IPS-18a (cell line): ENCODE results near the gene BORCS8.
A peak's percentile ranks its signal among the peaks of the same experiment; 100 is the strongest.

ENCODE experiments used
- H3K27ac ChIP-seq: one replicate; pipeline ENCODE4 v1.5.1; 2013; ENCODE audit warnings: low read length
- H3K27me3 ChIP-seq: one replicate; pipeline ENCODE4 v1.6.1; 2013; ENCODE audit warnings: mild to moderate bottlenecking, low read length; ENCODE audit not compliant: control insufficient read depth, insufficient read depth
- H3K36me3 ChIP-seq: one replicate; pipeline ENCODE4 v1.6.1; 2013; ENCODE audit warnings: low read depth, low read length; ENCODE audit not compliant: control insufficient read depth
- H3K4me1 ChIP-seq: one replicate; pipeline ENCODE4 v1.6.1; 2013; ENCODE audit warnings: low read depth, low read length; ENCODE audit not compliant: control insufficient read depth
- H3K4me3 ChIP-seq: one replicate; pipeline ENCODE4 v1.5.1; 2013; ENCODE audit warnings: low read length
- H3K9ac ChIP-seq: one replicate; pipeline ENCODE4 v1.6.1; 2013; ENCODE audit warnings: mild to moderate bottlenecking, low read length, moderate library complexity
- H3K9me3 ChIP-seq: one replicate; pipeline ENCODE4 v1.6.1; 2013; ENCODE audit warnings: low read depth, low read length; ENCODE audit not compliant: control insufficient read depth

Gene BORCS8

DNA sequence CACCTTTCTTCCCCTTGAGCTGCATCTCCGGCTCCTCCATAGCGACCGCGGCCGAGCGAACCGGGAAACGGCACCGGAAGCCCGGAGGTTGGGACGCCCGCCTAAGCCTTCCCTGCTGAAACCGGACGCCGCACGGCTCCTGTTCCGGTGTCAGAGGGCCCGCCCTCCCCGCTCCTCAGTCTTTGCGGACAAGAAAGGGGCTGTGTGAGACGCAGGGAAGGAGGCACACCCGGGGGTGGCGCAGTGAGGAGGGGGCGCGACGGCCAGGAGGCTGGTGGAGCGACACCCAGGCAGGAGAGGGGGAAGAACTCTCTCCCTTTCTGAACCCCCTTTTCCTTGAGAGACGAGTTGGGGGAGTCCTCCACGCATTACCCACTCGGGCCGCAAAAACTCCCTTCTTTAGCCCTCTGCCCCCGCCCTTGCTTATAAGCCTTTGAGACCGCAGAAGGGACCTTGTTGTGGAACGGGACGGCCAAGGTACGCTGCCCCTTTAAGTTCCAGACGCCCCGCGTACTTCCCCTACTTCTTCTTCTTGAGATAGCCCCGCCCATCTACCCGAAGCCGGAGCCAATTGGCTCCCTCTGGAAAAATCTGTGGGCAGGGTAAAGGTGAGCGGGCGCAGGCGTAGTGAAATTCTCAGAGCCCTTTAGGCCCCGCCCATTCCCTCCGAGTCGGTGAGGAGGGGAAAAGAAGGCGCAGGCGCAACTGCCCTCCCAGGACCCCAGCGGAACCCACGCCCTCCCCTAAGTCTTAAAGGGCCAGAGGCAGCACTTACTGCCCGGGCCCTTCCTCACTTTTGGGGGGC, at the start of gene BORCS8, which contains the start of gene RFXANK:
Gene BORCS8, minus strand, starts transcription at position 75 of the 805 bp plus-strand sequence. Its CDS starts 35 bp downstream, at position 40.
Gene RFXANK, plus strand, starts transcription at position 181 of the 805 bp plus-strand sequence. CDS start 1,689 bp downstream, outside the sequence.
- Histone ChIP-seq H3K9me3 (no peaks in the 10 kb centered on the region), H3K9ac (peak within 1 kb of the TSS; percentile 78), H3K27ac (peak within 1 kb of the TSS; percentile 93), H3K27me3 (no peaks in the 10 kb centered on the region), H3K4me1 (no peaks in the 10 kb centered on the region), H3K36me3 (peaks cover 3% of the 10 kb centered on the region), H3K4me3 (peak within 1 kb of the TSS; percentile 98)

DNA sequence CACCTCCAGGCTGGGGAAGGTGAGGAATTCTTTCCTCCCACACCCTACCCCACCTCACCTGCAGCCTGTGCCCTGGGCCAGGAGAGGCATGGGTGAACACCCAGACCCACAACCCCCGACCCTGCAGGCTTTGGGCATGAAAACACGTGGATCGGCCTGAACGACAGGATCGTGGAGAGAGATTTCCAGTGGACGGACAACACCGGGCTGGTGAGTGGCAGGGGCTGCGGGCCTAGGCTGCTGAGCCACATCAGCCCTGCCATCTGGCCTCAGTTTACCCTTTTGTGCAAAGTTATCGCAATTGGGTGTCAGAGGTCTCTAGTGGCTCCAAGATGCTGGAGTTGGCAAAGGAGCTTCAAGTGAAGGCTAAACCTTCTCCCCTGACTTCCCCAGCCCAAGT, 48.5 kb upstream of the BORCS8 start:
- Histone ChIP-seq H3K4me1 (no peaks in the 10 kb centered on the region), H3K9ac (no peak overlapping the region), H3K27ac (no peak overlapping the region), H3K4me3 (no peak overlapping the region), H3K27me3 (no peaks in the 10 kb centered on the region), H3K9me3 (no peaks in the 10 kb centered on the region), H3K36me3 (no peaks in the 10 kb centered on the region)

DNA sequence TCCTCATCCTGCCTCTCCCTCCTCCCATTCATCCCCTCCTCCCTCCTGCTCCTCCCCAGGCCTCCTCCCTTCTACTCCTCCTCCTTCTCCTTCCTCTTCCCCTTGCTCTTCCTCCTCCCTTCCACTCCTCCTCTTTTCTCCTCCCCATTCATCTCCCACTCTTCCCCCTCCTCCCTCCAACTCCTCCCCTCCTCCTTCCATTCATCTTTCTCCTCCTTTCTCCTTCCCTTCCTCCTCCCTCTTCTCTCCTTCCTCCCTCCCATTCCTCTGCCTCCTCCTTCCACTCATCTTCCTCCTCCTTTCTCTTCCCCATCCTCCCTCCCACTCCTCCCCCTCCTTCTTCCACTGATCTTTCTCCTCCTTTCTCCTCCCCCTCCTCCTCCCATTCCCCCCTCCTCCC, 47.7 kb upstream of the BORCS8 start:
- H3K27ac ChIP-seq: no peak overlapping the region
- H3K4me3 ChIP-seq: no peak overlapping the region
- H3K4me1 ChIP-seq: no peaks in the 10 kb centered on the region
- no peaks in the 10 kb centered on the region for H3K27me3 ChIP-seq
- H3K9me3 ChIP-seq: peaks cover 3% of the 10 kb centered on the region
- H3K36me3 ChIP-seq: no peaks in the 10 kb centered on the region
- no peak overlapping the region for H3K9ac ChIP-seq

DNA sequence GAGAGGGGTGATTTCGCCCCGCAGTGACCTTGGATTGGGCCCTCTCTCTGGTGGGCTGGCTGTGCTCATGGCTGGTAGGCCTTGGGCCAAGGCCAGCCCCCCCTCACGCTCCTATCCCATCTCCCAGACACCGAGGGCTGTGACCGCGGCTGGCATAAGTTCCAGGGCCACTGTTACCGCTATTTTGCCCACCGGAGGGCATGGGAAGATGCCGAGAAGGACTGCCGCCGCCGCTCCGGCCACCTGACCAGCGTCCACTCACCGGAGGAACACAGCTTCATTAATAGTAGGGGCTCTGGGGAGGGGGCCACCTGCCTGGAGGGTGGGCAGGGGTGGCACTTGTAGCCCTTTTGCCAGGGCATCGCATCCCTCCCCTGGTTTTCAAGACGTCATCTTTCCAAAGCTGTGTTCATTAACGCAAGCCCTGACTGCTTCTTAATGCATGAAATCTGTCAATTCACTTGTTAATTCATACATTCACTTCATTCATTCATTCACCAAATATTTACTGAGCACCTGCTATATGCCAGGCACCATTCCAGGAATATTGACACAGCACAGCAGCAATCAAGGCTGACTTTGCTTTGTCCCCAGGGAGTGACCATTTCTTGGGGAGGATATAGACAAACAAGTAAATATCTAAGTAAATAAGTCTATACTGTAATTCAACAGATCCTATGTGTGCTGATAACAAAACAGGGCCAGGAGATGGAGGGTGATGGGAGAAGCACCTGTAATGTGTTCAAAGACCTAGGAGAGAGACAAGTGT, 46.4 kb upstream of the BORCS8 start:
- no peak overlapping the region for H3K9ac ChIP-seq
- H3K4me1 ChIP-seq: no peaks in the 10 kb centered on the region
- H3K36me3 ChIP-seq: no peaks in the 10 kb centered on the region
- H3K27ac ChIP-seq: no peak overlapping the region
- H3K4me3 ChIP-seq: no peak overlapping the region
- no peaks in the 10 kb centered on the region for H3K27me3 ChIP-seq
- peaks cover 7% of the 10 kb centered on the region for H3K9me3 ChIP-seq

DNA sequence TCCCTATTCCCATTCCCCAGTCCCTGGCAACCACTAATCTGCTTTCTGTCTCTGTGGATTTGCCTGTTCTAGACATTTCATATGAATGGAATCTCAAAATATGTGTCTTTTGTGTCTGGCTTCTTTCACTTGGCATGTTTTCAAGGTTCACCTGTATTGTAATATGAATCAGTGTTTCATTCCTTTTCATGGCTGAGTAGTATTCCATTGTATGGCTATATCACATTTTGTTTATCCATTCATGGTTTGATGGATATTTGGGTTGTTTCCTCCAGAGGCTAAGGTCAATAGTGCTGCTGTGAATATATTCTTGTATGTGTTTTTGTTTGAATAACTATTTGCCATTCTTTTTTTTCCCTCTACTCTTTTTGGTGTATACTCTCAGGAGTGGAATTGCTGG, 44.2 kb upstream of the BORCS8 start:
- Histone ChIP-seq H3K4me3 (no peak overlapping the region), H3K4me1 (no peaks in the 10 kb centered on the region), H3K27ac (no peak overlapping the region), H3K27me3 (no peaks in the 10 kb centered on the region), H3K9me3 (peaks cover 7% of the 10 kb centered on the region), H3K36me3 (no peaks in the 10 kb centered on the region), H3K9ac (no peak overlapping the region)

DNA sequence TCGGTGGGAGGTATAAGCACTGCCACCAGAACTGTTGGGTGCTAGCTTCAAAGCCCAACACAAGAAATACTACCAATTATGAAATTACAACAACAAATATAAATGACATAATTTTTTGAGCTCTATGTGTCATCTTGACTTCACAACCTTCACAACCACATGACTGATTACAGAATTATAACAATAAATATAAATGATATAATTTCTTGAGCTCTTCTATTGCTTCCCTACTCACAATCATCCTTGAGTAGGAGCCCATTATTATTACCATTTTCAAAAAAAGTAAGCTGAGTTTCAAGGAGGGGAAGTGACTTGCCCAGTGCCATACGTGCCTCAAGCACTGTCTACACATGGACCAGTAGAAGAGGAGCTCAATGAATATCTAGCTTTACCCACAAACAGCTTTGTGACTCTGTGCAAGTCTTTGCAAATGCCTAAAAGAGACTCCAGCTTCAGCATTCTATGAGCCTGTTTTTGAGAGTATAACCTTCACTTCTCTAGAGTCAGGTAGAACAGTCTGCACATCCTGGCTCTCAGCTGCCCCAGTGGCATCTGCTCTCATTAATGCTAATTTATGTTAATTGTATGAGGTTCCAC, 42.4 kb upstream of the BORCS8 start:
- Histone ChIP-seq H3K36me3 (no peaks in the 10 kb centered on the region), H3K27ac (no peak overlapping the region), H3K27me3 (no peaks in the 10 kb centered on the region), H3K4me3 (no peak overlapping the region), H3K4me1 (no peaks in the 10 kb centered on the region), H3K9ac (no peak overlapping the region), H3K9me3 (peaks cover 7% of the 10 kb centered on the region)

DNA sequence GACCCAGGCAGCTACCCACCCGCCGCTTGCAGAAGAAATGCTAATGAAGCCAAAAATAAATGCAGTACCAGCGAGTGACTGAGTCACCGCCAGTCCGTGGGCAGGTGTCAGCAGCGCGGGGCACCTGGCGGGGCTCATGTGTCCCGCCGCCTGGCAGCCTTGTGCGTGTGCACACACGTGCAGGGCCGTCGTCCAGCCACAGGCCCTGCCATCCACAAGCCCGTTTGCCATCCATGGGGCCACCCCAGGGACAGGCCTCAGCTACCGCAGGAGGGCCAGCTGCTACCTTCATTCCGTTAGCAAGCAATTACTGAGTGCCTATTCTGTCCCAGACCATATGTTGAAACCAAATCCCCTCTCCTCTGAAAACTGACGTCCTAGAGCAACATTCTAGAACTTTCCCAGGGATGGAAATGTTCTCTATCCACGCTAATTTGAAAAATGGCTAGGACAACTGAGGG, 40.3 kb upstream of the BORCS8 start:
- Histone ChIP-seq H3K9ac (no peak overlapping the region), H3K4me1 (no peaks in the 10 kb centered on the region), H3K9me3 (peaks cover 7% of the 10 kb centered on the region), H3K36me3 (no peaks in the 10 kb centered on the region), H3K4me3 (no peak overlapping the region), H3K27me3 (no peaks in the 10 kb centered on the region), H3K27ac (no peak overlapping the region)

DNA sequence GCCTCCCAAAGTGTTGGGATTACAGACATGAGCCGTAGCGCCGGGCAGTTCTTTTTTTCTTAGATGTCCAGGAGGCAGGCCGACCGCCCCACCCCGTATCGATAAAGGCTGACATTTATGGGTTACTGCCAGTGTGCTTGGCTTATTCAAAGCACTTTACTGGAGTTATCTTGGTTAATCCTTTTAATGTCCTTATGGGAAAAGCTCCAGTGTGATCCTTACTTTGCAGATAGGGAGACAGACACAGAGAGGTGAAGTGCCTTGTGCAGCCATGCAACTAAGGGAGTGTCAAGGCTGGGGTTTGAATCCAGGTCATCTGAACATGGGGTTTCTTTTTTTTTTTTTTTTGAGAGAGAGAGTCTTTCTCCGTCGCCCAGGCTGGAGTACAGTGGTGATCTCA, 39.0 kb upstream of the BORCS8 start:
- H3K4me3 ChIP-seq: no peak overlapping the region
- H3K9me3 ChIP-seq: peaks cover 7% of the 10 kb centered on the region
- peaks cover 5% of the 10 kb centered on the region for H3K27me3 ChIP-seq
- no peak overlapping the region for H3K9ac ChIP-seq
- no peak overlapping the region for H3K27ac ChIP-seq
- no peaks in the 10 kb centered on the region for H3K4me1 ChIP-seq
- H3K36me3 ChIP-seq: no peaks in the 10 kb centered on the region

DNA sequence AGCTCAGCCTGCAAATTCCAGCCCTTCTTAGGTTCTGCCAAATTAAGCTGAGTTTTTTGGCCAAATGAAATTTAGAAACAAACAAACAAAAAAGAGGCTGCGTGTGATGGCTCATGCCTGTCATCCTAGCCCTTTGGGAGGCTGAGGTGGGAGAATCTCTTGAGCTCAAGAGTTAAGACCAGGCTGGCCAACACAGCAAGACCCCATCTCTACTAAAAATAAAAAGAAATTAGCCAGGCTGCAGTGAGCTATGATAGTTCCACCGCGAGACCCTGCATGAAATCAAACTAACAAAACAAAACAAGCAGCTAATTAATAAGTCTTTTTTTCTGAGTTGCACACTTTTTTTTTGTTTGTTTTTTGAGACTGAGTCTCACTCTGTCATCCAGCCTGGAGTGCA, 37.7 kb upstream of the BORCS8 start:
- peaks cover 5% of the 10 kb centered on the region for H3K9me3 ChIP-seq
- H3K27me3 ChIP-seq: peaks cover 18% of the 10 kb centered on the region
- H3K4me1 ChIP-seq: peaks cover 5% of the 10 kb centered on the region
- no peak overlapping the region for H3K4me3 ChIP-seq
- H3K9ac ChIP-seq: no peak overlapping the region
- no peak overlapping the region for H3K27ac ChIP-seq
- no peaks in the 10 kb centered on the region for H3K36me3 ChIP-seq

DNA sequence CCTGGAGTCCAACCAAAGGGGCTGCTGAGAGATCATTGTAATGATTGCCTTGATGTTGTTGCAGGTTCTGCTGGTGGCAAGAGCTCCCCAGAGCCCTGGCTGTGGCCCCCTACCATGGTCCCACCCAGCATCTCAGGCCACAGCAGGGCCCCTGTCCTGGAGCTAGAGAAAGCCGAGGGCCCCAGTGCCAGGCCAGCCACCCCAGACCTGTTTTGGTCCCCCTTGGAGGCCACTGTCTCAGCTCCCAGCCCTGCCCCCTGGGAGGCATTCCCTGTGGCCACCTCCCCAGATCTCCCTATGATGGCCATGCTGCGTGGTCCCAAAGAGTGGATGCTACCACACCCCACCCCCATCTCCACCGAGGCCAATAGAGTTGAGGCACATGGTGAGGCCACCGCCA, 35.3 kb upstream of the BORCS8 start:
- Histone ChIP-seq H3K27ac (no peak overlapping the region), H3K9me3 (no peaks in the 10 kb centered on the region), H3K27me3 (peaks cover 34% of the 10 kb centered on the region)

DNA sequence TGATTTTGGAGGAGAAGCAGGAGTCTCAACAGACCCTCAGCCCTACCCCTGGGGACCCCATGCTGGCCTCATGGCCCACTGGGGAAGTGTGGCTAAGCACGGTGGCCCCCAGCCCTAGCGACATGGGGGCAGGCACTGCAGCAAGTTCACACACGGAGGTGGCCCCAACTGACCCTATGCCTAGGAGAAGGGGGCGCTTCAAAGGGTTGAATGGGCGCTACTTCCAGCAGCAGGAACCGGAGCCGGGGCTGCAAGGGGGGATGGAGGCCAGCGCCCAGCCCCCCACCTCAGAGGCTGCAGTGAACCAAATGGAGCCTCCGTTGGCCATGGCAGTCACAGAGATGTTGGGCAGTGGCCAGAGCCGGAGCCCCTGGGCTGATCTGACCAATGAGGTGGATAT, 34.7 kb upstream of the BORCS8 start:
- H3K4me1 ChIP-seq: peaks cover 5% of the 10 kb centered on the region
- H3K4me3 ChIP-seq: no peak overlapping the region
- H3K9ac ChIP-seq: no peak overlapping the region
- H3K27me3 ChIP-seq: peaks cover 34% of the 10 kb centered on the region
- H3K27ac ChIP-seq: no peak overlapping the region
- no peaks in the 10 kb centered on the region for H3K9me3 ChIP-seq
- no peaks in the 10 kb centered on the region for H3K36me3 ChIP-seq

More for the DNA sequence above, 35.3 kb upstream of the BORCS8 start:
- Histone ChIP-seq H3K4me3 (no peak overlapping the region), H3K36me3 (no peaks in the 10 kb centered on the region), H3K4me1 (peaks cover 5% of the 10 kb centered on the region), H3K9ac (no peak overlapping the region)
